OCI-LY3 (cell line): Measurements from ENCODE around the gene GPR32.

Experiments
- H2AFZ ChIP-seq: fragments of 200-600, 300-600 bp; shearing (Covaris generic); 2 replicates; pipeline ENCODE4 v1.6.0; 2014; ENCODE audit warnings: antibody characterized with exemption, low read depth, low read length
- H3K27ac ChIP-seq: fragments of 200-600, 300-600 bp; sonication (generic); 2 replicates; pipeline ENCODE4 v1.5.1; 2014; ENCODE audit warnings: mild to moderate bottlenecking, low read length, moderate library complexity, mixed read lengths
- H3K27me3 ChIP-seq: fragments of 200-600, 300-600 bp; sonication (generic); 2 replicates; pipeline ENCODE4 v1.6.1; 2014; ENCODE audit warnings: low read depth, low read length, mixed read lengths
- H3K36me3 ChIP-seq: fragments of 200-600, 300-600 bp; sonication (generic); replicated peaks from 2 replicates; pipeline ENCODE3; 2014; ENCODE audit warnings: low read depth, low read length, mixed read lengths
- H3K4me1 ChIP-seq: fragments of 300-600, 200-600 bp; sonication (generic); 2 replicates; pipeline ENCODE4 v1.6.1; 2014; ENCODE audit warnings: low read length, mixed read lengths
- H3K4me2 ChIP-seq: fragments of 200-600, 300-600 bp; sonication (generic); 2 replicates; pipeline ENCODE4 v1.6.1; 2014; ENCODE audit warnings: low read length, mixed read lengths
- H3K4me3 ChIP-seq: fragments of 300-600, 200-600 bp; sonication (generic); 2 replicates; pipeline ENCODE4 v1.5.1; 2014; ENCODE audit warnings: antibody characterized with exemption, mild to moderate bottlenecking, low read length, moderate library complexity
- H3K79me2 ChIP-seq: fragments of 300-600, 200-600 bp; shearing (Covaris generic); 2 replicates; pipeline ENCODE4 v1.6.1; 2014; ENCODE audit warnings: mild to moderate bottlenecking, low read length, mixed read lengths
- H3K9ac ChIP-seq: fragments of 300-600, 200-600 bp; shearing (Covaris generic); 2 replicates; pipeline ENCODE4 v1.6.0; 2014; ENCODE audit warnings: mild to moderate bottlenecking, low read length, moderate library complexity
- H3K9me3 ChIP-seq: fragments of 200-600, 300-600 bp; shearing (Covaris generic); 2 replicates; pipeline ENCODE4 v1.6.1; 2014; ENCODE audit warnings: low read length, mixed read lengths; ENCODE audit not compliant: insufficient read depth
- H4K20me1 ChIP-seq: fragments of 200-600, 300-600 bp; sonication (generic); 2 replicates; pipeline ENCODE4 v1.6.1; 2016; ENCODE audit warnings: low read length, mixed read lengths; ENCODE audit not compliant: insufficient read depth
- CTCF ChIP-seq: fragments of 200-600, 300-600 bp; sonication (generic); IDR thresholded peaks from 2 replicates; pipeline ENCODE4 v1.5.1; 2014; ENCODE audit warnings: antibody characterized with exemption, low read length, low read depth
- EZH2phosphoT487 ChIP-seq: fragments of 200-600 bp; shearing (Covaris generic); IDR thresholded peaks from 2 replicates; pipeline ENCODE4 v1.6.1; 2018; ENCODE audit warnings: antibody characterized with exemption, mixed run types, low read depth

The GPR32 gene

GRCh38 chr19:50814883-50815282, 44.6 kb downstream of the GPR32 start:
- Histone ChIP-seq H3K4me1 (peaks cover 30% of the 10 kb centered on the region), H4K20me1 (no peaks in the 10 kb centered on the region), H3K36me3 (no peaks in the 10 kb centered on the region), H2AFZ (no peak overlapping the region), H3K9me3 (no peaks in the 10 kb centered on the region), H3K27me3 (peaks cover 27% of the 10 kb centered on the region), H3K4me2 (no peak overlapping the region), H3K79me2 (no peaks in the 10 kb centered on the region), H3K9ac (no peak overlapping the region), H3K4me3 (no peak overlapping the region), H3K27ac (no peak overlapping the region)
- TF ChIP-seq CTCF (no peak), EZH2phosphoT487 (no peak)

- Histone ChIP-seq H3K27me3 (peaks cover 33% of the 10 kb centered on the region), H3K36me3 (no peaks in the 10 kb centered on the region), H3K4me3 (no peak overlapping the region), H2AFZ (no peak overlapping the region), H3K4me1 (peaks cover 36% of the 10 kb centered on the region), H3K27ac (no peak overlapping the region), H3K79me2 (no peaks in the 10 kb centered on the region), H3K4me2 (no peak overlapping the region), H3K9me3 (no peaks in the 10 kb centered on the region), H3K9ac (no peak overlapping the region), H4K20me1 (no peaks in the 10 kb centered on the region)
- no peak for TF ChIP-seq EZH2phosphoT487
- TF ChIP-seq CTCF = no peak
Observed at GRCh38 chr19:50815439-50815838, 45.2 kb downstream of the GPR32 start.

GRCh38 chr19:50817941-50818858, 47.9 kb downstream of the GPR32 start:
- H3K27ac ChIP-seq = peak overlapping the region; percentile 70
- H4K20me1 ChIP-seq = no peaks in the 10 kb centered on the region
- TF ChIP-seq EZH2phosphoT487 = no peak
- no peak for TF ChIP-seq CTCF
- no peaks in the 10 kb centered on the region for H3K9me3 ChIP-seq
- H3K4me1 ChIP-seq = peaks cover 45% of the 10 kb centered on the region
- H3K36me3 ChIP-seq = no peaks in the 10 kb centered on the region
- H3K4me3 ChIP-seq = peak overlapping the region; percentile 79
- peak overlapping the region; percentile 94 for H3K4me2 ChIP-seq
- H3K9ac ChIP-seq = peak overlapping the region; percentile 64
- no peaks in the 10 kb centered on the region for H3K79me2 ChIP-seq
- peak overlapping the region; percentile 62; the same call in 1 of the 2 replicates for H2AFZ ChIP-seq
- peaks cover 46% of the 10 kb centered on the region for H3K27me3 ChIP-seq

- no peak overlapping the region for H2AFZ ChIP-seq
- peaks cover 46% of the 10 kb centered on the region for H3K27me3 ChIP-seq
- no peak overlapping the region for H3K27ac ChIP-seq
- H3K4me1 ChIP-seq = peaks cover 45% of the 10 kb centered on the region
- TF ChIP-seq EZH2phosphoT487 (no peak), CTCF (no peak)
- H3K4me2 ChIP-seq = peak overlapping the region; percentile 94
- no peaks in the 10 kb centered on the region for H3K36me3 ChIP-seq
- peak overlapping the region; percentile 79 for H3K4me3 ChIP-seq
- H3K79me2 ChIP-seq = no peaks in the 10 kb centered on the region
- no peaks in the 10 kb centered on the region for H4K20me1 ChIP-seq
- no peaks in the 10 kb centered on the region for H3K9me3 ChIP-seq
- no peak overlapping the region for H3K9ac ChIP-seq
Observed at GRCh38 chr19:50818859-50819472, 48.7 kb downstream of the GPR32 start.
